CD14-positive monocyte (primary cell): ENCODE measurements around the gene GSTO2. TPM values are rescaled to one million over a fixed set of nuclear protein-coding genes. Genes with fewer than 3 reads are reported as not detected.
A peak's percentile ranks its signal among the peaks of the same experiment; 100 is the strongest.
"Not testable (repeated sequence)": the region's sequence is repeated elsewhere in the genome, so short reads cannot be mapped to it uniquely, and the experiment has no call there.

ENCODE experiments used
- DNase-seq, 3 donors: peaks; one replicate each; pipeline ENCODE4 v3.0.0-alpha.2; 2011 to 2022
- H2AFZ ChIP-seq: 2 replicates; pipeline ENCODE4 v1.6.0; 2012; ENCODE audit warnings: mild to moderate bottlenecking, low read depth, low read length, inconsistent platforms; ENCODE audit not compliant: insufficient read depth, poor library complexity, severe bottlenecking
- H3K27ac ChIP-seq, 2 donors: 1 replicate in 1 of 2; 2 replicates in 1 of 2; pipeline ENCODE4 v1.5.1; 2012 to 2013; ENCODE audit warnings: low read length in 2 of 2, control low read depth in 1 of 2, inconsistent platforms in 1 of 2, low read depth in 1 of 2, mild to moderate bottlenecking in 1 of 2
- H3K27me3 ChIP-seq, 2 donors: one replicate each; pipeline versions ENCODE4 v1.6.0 to v1.6.1; 2011 to 2013; ENCODE audit warnings: low read length in 2 of 2; ENCODE audit not compliant: control insufficient read depth in 2 of 2, insufficient read depth in 2 of 2
- H3K36me3 ChIP-seq, 2 donors: replicated peaks in 1 of 2; 1 replicate in 1 of 2; 2 replicates in 1 of 2; pipeline versions ENCODE4 v1.5.1 to v1.6.1; 2012 to 2013; ENCODE audit warnings: low read length in 2 of 2, control low read depth in 1 of 2, inconsistent platforms in 1 of 2, mild to moderate bottlenecking in 1 of 2; ENCODE audit not compliant: insufficient read depth in 2 of 2, control insufficient read depth in 1 of 2
- H3K4me1 ChIP-seq, 2 donors: 1 replicate in 1 of 2; 2 replicates in 1 of 2; pipeline versions ENCODE4 v1.5.1 to v1.6.1; 2012 to 2013; ENCODE audit warnings: low read length in 2 of 2, control low read depth in 1 of 2, inconsistent platforms in 1 of 2, mild to moderate bottlenecking in 1 of 2, moderate library complexity in 1 of 2; ENCODE audit not compliant: insufficient read depth in 2 of 2, control insufficient read depth in 1 of 2
- H3K4me2 ChIP-seq: replicated peaks from 2 replicates; pipeline ENCODE3; 2012; ENCODE audit warnings: low read length, moderate library complexity, mild to moderate bottlenecking; ENCODE audit not compliant: poor library complexity, severe bottlenecking; ENCODE audit errors: extremely low read depth
- H3K4me3 ChIP-seq, 3 experiments: fragments of 200-600 bp in 1 of 3; sonication (generic) in 1 of 3; replicated peaks in 1 of 3; 1 replicate in 2 of 3; 2 replicates in 1 of 3; pipeline ENCODE4 v1.5.1; 2011 to 2013; ENCODE audit warnings: low read length in 3 of 3, mild to moderate bottlenecking in 3 of 3, control low read depth in 2 of 3, low read depth in 2 of 3, inconsistent platforms in 1 of 3, moderate library complexity in 1 of 3
- H3K79me2 ChIP-seq: 2 replicates; pipeline ENCODE4 v1.6.0; 2012; ENCODE audit warnings: mild to moderate bottlenecking, control low read depth, inconsistent platforms, low read length, moderate library complexity; ENCODE audit not compliant: insufficient read depth
- H3K9ac ChIP-seq: 2 replicates; pipeline ENCODE4 v1.6.0; 2017; ENCODE audit warnings: low read length, mild to moderate bottlenecking; ENCODE audit not compliant: insufficient read depth, poor library complexity, severe bottlenecking
- H3K9me3 ChIP-seq, 2 donors: replicated peaks in 1 of 2; 1 replicate in 1 of 2; 2 replicates in 1 of 2; pipeline versions ENCODE4 v1.5.1 to v1.6.1; 2012 to 2013; ENCODE audit warnings: low read length in 2 of 2, control low read depth in 1 of 2; ENCODE audit not compliant: control insufficient read depth in 1 of 2, insufficient read depth in 1 of 2
- H4K20me1 ChIP-seq: 2 replicates; pipeline ENCODE4 v1.6.0; 2012; ENCODE audit warnings: mild to moderate bottlenecking, low read length, control low read depth, moderate library complexity; ENCODE audit not compliant: insufficient read depth
- H3K27ac Mint-ChIP-seq, 7 donors: one replicate each; pipeline ENCODE4 v1.8.0; 2020; ENCODE audit warnings: mild to moderate bottlenecking in 7 of 7, mixed read lengths in 7 of 7, moderate library complexity in 6 of 7, inconsistent platforms in 2 of 7
- H3K27me3 Mint-ChIP-seq, 3 donors: one replicate each; pipeline ENCODE4 v1.8.0; 2021 to 2022; ENCODE audit warnings: low read depth in 3 of 3, mild to moderate bottlenecking in 3 of 3, mixed read lengths in 3 of 3, moderate library complexity in 3 of 3, inconsistent platforms in 1 of 3
- H3K36me3 Mint-ChIP-seq, 2 donors: one replicate each; pipeline ENCODE4 v1.8.0; 2020; ENCODE audit warnings: mixed read lengths in 2 of 2, inconsistent platforms in 1 of 2, mild to moderate bottlenecking in 1 of 2
- H3K4me1 Mint-ChIP-seq: one replicate; pipeline ENCODE4 v1.8.0; 2020; ENCODE audit warnings: mild to moderate bottlenecking, mixed read lengths
- H3K4me3 Mint-ChIP-seq, 2 donors: one replicate each; pipeline ENCODE4 v1.8.0; 2020; ENCODE audit warnings: mild to moderate bottlenecking in 2 of 2, mixed read lengths in 2 of 2, moderate library complexity in 1 of 2
- H3K9me3 Mint-ChIP-seq, 7 donors: one replicate each; pipeline ENCODE4 v1.8.0; 2020 to 2022; ENCODE audit warnings: mixed read lengths in 7 of 7, mild to moderate bottlenecking in 6 of 7, moderate library complexity in 6 of 7, inconsistent platforms in 2 of 7
- CTCF ChIP-seq: fragments of 200-600 bp; IDR thresholded peaks from one replicate; pipeline ENCODE4 v1.8.0; 2022; ENCODE audit warnings: antibody characterized with exemption, mild to moderate bottlenecking
- WGBS: methylation state at CpG from one replicate; pipeline ENCODE4 v1.1.5; 2013; ENCODE audit warnings: missing lambda C conversion rate; ENCODE audit not compliant: insufficient coverage; 5-methylcytosine and 5-hydroxymethylcytosine counted together
- intact Hi-C, 2 donors: fragments of 100-400 bp; cut with micrococcal nuclease; formaldehyde crosslinking; loops; one replicate each; pipeline versions ENCODE4 v1.15.0 to v1.15.1; 2023
- polyA plus RNA-seq, 3 donors: library from polyadenylated mRNA; depleted of rRNA in 1 of 3; unstranded in 2 of 3; stranded (reverse) in 1 of 3; fragments of 300-500 nt in 2 of 3; fragments of >200 nt in 1 of 3; fragmentation: Illumina TruSeq in 2 of 3; gene quantifications; 1 replicate in 2 of 3; 2 replicates in 1 of 3; pipeline ENCODE4 v1.2.3, GENCODE V29; 2012 to 2021

GSTO2 gene
- polyA plus RNA-seq, 3 donors = 0.16 to 0.26 TPM; not detected in 1

DNA sequence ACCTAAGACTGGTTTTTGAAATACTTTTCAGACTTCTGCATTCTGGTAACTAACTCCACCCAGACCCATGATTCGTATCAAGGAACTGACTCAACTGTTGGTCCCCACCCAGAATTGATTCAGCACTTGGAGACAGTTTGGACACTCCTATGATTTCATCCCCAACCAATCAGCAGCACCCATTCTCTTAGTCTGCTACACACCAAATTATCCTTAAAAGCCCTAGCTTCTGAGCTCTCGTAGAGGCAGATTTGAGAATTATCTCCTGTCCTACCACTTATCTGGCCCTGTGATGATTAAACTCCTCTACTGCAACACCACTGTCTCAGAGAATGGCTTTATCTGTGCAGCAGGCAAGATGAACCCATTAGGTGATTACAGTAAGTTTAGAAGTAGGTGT is 22.0 kb upstream of the GSTO2 start:
- TF ChIP-seq CTCF = no peak
- Mint-ChIP-seq H3K4me1 (peaks cover 38% of the 10 kb centered on the region), H3K9me3 (peaks cover 0 to 5% (median 1%) of the 10 kb centered on the region in 7 donors), H3K27ac (peak overlapping the region; percentile 97 to 99 (median 98)), H3K4me3 (peak overlapping the region; percentile 61 to 69), H3K36me3 (peaks cover 0 to 3% of the 10 kb centered on the region in 2 donors), H3K27me3 (peaks cover 0 to 3% (median 0%) of the 10 kb centered on the region in 3 donors)
- peak; percentile 96 to 99 (median 99) for DNase-seq
- peak overlapping the region; percentile 94 to 98 for H3K27ac ChIP-seq
- H3K79me2 ChIP-seq = no peaks in the 10 kb centered on the region
- WGBS = 0% methylated on average over 1 of the region's 2 CpGs
- intact Hi-C loops = loop anchor here in 1 of 2 donors (1.0 to 2.0 kb wide), 2 partner anchors 8 to 14 kb away; partner anchors contain the start of gene CFAP43
- H2AFZ ChIP-seq = no peak overlapping the region
- H3K4me3 ChIP-seq = peak overlapping the region; percentile 15 to 57 (median 45)
- no peaks in the 10 kb centered on the region for H3K36me3 ChIP-seq
- peak overlapping the region; percentile 70 for H3K9ac ChIP-seq
- H3K4me2 ChIP-seq = peak overlapping the region; percentile 71
- peaks cover 23 to 26% of the 10 kb centered on the region in 2 donors for H3K4me1 ChIP-seq
- H3K9me3 ChIP-seq = peaks cover 0 to 3% of the 10 kb centered on the region in 2 donors
- H3K27me3 ChIP-seq = no peaks in the 10 kb centered on the region
- H4K20me1 ChIP-seq = no peaks in the 10 kb centered on the region

DNA sequence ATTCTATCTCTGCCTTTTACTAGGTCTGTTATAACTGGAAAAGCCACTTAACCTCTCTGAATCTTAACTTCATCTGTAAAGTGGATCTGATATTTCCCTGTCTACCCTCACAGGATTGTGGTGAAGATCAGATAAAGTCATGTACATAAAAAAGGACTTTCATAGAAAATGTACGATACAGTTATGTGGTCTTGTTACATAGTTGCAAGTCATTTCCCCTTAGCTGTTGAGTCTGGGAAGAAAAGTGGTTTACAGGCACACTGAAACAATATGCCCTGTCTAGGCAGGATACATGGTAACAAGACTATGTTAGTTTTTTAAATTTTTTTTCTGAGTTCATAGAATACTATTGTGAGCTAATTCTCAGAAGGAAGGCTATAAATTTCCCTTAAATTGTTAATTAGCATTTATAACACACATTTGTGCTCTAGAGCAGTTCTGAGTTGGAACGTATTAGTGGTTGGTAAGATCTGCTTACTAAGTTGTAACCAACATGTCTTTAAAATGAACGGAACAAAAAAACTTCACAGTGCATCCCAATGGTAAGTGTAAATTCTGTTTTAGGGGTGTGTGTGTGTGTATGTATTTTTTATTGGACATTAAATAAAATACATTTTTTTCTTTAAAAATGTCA is 21.4 kb upstream of the GSTO2 start:
- DNase-seq = peak; percentile 51 to 75 (median 66)
- Histone ChIP-seq H3K36me3 (no peaks in the 10 kb centered on the region), H3K79me2 (no peaks in the 10 kb centered on the region), H3K4me2 (peak overlapping the region; percentile 71), H3K27ac (peak overlapping the region; percentile 50 to 98), H3K9ac (peak overlapping the region; percentile 70), H3K4me3 (peak overlapping the region; percentile 15 to 57 (median 45)), H3K9me3 (peaks cover 0 to 3% of the 10 kb centered on the region in 2 donors), H3K4me1 (peaks cover 23 to 26% of the 10 kb centered on the region in 2 donors), H2AFZ (no peak overlapping the region), H4K20me1 (no peaks in the 10 kb centered on the region), H3K27me3 (no peaks in the 10 kb centered on the region)
- Mint-ChIP-seq H3K36me3 (peaks cover 0 to 3% of the 10 kb centered on the region in 2 donors), H3K27me3 (peaks cover 0 to 3% (median 0%) of the 10 kb centered on the region in 3 donors), H3K27ac (peak overlapping the region; percentile 97 to 99 (median 98)), H3K9me3 (peaks cover 0 to 5% (median 1%) of the 10 kb centered on the region in 7 donors), H3K4me1 (peaks cover 42% of the 10 kb centered on the region), H3K4me3 (peak overlapping the region; percentile 61 to 69)
- WGBS = 0% methylated on average over 1 of the region's 3 CpGs
- no peak for TF ChIP-seq CTCF
- intact Hi-C loops = loop anchor here in 1 of 2 donors (1.0 to 2.0 kb wide), 2 partner anchors 8 to 15 kb away; partner anchors contain the start of gene CFAP43

GRCh38 chr10:104248931-104249330 is 20.1 kb upstream of the GSTO2 start:
- H3K36me3 ChIP-seq, H4K20me1 ChIP-seq, H3K79me2 ChIP-seq, H3K9me3 ChIP-seq, H3K4me2 ChIP-seq, DNase-seq, H3K27ac ChIP-seq, H3K27me3 Mint-ChIP-seq, H3K9me3 Mint-ChIP-seq, H2AFZ ChIP-seq, H3K9ac ChIP-seq, H3K4me3 Mint-ChIP-seq, H3K27me3 ChIP-seq, H3K36me3 Mint-ChIP-seq, H3K4me3 ChIP-seq, intact Hi-C loops: not testable (repeated sequence)
- Mint-ChIP-seq H3K4me1 (peaks cover 51% of the 10 kb centered on the region), H3K27ac (peak overlapping the region in 1 of 7 donors; percentile 57)
- H3K4me1 ChIP-seq = peaks cover 32 to 33% of the 10 kb centered on the region in 2 donors
- 95% methylated on average over 11 of the region's 11 CpGs for WGBS
